GM12875 (cell line): ENCODE measurements around the gene ELAVL4.

Experiments used
- H3K4me3 ChIP-seq: one replicate; pipeline ENCODE4 v1.5.1; 2011; ENCODE audit warnings: low read depth, low read length, control low read depth
- TF ChIP-seq, protein P1 (sequence below): IDR thresholded peaks from 2 replicates; pipeline ENCODE4 v1.5.1; 2011; ENCODE audit warnings: low read depth, mild to moderate bottlenecking, control low read depth, inconsistent platforms, low read length, moderate library complexity, borderline replicate concordance; ENCODE audit not compliant: insufficient read depth

Gene ELAVL4

DNA sequence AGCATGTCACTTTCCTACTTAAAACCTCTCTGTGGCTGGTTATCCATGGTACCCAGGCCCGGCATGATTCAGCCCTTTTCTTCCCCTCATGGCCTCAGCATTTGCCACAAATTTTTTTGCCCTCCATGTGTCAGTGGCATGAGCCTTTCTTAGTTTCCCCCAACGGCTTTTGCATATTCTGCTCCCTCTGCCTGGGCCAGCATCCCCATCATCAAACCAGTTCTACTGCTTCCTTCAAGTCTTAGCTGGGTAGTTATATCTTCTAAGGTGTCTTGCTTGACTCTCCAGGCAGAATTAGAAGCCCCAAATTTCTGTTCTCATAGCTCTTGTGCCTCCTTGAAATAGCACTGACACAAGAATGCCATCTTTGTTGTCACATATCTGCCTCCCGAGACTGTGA is 127.9 kb downstream of the ELAVL4 start:
- TF ChIP-seq, protein P1, sequence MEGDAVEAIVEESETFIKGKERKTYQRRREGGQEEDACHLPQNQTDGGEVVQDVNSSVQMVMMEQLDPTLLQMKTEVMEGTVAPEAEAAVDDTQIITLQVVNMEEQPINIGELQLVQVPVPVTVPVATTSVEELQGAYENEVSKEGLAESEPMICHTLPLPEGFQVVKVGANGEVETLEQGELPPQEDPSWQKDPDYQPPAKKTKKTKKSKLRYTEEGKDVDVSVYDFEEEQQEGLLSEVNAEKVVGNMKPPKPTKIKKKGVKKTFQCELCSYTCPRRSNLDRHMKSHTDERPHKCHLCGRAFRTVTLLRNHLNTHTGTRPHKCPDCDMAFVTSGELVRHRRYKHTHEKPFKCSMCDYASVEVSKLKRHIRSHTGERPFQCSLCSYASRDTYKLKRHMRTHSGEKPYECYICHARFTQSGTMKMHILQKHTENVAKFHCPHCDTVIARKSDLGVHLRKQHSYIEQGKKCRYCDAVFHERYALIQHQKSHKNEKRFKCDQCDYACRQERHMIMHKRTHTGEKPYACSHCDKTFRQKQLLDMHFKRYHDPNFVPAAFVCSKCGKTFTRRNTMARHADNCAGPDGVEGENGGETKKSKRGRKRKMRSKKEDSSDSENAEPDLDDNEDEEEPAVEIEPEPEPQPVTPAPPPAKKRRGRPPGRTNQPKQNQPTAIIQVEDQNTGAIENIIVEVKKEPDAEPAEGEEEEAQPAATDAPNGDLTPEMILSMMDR: no peak
- H3K4me3 ChIP-seq: no peak overlapping the region

DNA sequence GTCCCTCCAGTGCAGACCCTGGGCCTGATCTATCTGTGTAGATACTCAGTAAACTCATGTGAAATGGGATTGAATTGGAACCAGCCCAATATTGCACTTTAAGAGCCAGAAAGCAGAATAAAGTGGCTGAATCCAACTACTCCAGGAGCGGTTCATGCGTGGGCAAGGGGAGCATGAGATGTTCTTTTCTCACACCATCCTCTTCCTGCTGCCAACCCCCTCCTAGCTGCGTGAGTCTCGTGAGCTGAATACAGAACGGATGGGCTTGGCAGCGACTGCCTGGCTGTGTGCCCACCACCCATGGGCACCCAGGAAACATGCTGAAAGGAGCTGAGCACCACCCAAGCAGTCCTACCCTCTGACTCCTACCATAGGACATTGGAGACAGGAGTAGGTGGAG is 128.3 kb downstream of the ELAVL4 start:
- TF ChIP-seq, protein P1: no peak
- no peak overlapping the region for H3K4me3 ChIP-seq

DNA sequence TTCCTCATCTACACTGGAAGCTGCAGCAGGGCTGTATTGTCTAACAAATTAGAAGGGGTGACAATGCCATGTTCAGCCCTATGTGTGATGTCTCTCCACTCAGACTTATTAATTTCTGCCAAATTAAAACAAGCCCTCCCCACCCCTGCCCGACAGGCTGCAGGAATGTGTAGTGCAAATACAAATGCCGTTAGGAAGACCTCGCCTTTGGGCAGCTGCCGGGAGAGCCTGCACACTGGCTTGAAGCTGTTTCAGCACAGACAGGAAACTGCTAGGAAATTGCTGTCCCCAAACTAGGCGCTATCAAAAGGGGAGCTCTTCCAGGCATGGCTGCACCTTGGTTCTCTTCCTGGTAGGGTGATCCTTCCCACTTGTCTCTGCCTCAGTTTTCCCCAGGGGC is 135.2 kb downstream of the ELAVL4 start:
- TF ChIP-seq, protein P1: no peak
- H3K4me3 ChIP-seq: no peak overlapping the region

DNA sequence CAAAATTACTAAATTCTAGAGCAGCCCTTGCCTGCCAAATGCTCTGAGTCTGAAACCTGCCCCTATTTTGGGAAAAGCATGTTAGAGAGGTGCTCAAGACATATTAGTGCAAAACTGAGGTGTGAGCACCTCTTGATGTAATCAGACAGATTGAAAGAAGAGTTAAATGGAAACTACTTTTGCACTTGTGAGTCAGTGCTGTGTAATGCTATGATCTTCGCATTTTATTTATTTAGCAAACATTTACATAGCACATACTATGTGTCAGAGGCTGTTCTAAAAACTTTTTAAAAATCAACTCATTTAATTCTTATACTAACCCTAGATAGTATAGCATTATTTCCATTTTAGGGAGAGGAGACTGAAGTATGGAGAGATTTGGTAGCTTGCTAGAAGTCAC is 138.1 kb downstream of the ELAVL4 start:
- no peak overlapping the region for H3K4me3 ChIP-seq
- TF ChIP-seq, protein P1: no peak

DNA sequence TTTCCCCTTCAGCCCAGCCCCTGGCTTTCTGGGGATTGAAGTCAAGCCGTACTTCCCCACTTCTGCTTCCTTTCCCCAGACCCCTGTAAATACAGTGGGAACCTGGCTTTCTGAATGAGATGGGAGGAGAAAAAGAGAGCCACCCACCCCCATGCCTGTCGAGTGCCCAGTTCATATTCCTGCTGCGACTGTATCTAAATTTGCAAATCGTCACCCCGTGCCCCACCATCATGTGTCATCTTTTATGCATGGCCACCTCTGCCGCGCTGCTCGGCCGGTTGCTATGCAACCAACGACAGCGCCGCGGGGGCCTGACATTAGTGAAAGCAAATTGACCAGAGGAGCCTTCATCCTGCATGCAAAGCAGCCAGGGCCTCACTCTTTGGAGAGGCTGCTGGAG is 143.0 kb downstream of the ELAVL4 start:
- TF ChIP-seq, protein P1: no peak
- no peak overlapping the region for H3K4me3 ChIP-seq

DNA sequence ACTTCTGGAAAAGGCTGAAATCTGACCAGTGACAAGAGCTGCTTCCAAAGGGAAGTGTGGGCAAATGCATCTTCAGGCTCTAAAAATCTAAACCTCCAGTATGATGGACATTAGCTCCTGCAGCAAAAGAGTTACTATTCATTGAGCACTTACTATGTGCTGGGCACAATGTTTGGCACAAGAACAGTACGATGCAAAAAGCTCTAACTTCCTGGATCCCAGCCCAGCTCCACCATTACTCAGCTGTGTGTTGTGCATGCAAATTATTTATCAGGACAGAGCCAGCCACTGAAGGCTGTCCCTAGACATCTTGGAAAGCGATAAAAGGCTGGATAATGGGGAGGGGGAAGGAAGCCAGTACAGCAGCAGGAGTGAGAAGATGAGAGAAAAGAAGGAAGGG is 143.5 kb downstream of the ELAVL4 start:
- no peak overlapping the region for H3K4me3 ChIP-seq
- TF ChIP-seq, protein P1: no peak
